Body of pancreas (tissue), 4 donors: Measurements from ENCODE around the gene MAP2K5.

Source experiments
- POLR2A ChIP-seq, 3 donors: fragments of 450-650 bp; IDR thresholded peaks; one replicate each; pipeline ENCODE4 v1.6.1; 2016; ENCODE audit warnings: antibody characterized with exemption in 3 of 3, mild to moderate bottlenecking in 2 of 3
- TF ChIP-seq, protein P1 (sequence below), 7 experiments: fragments of 450-650 bp in 4 of 7; fragments of 200-600 bp in 3 of 7; sonication (generic) in 3 of 7; IDR thresholded peaks; one replicate each; pipeline ENCODE4 v1.5.1; 2016 to 2019; ENCODE audit warnings: antibody characterized with exemption in 7 of 7

DNA sequence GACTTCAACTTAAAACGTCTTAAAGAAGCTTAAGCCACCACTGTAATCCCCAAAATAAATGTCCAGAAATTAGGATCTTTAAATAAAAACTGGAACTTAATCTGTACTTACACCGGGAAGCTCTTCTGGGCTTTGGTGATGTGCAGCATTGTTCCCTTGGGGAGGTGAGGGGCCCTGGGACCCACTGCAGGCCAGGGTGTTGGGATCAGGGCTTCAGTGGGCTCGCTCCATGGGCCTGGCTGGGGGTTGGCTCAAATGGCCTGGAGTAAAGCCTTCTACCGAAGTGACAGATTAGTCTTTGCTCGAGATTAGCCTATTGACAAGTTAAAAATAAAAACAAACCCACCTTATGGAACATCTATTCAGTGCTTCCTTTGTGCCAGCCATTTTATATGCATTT lies 303.5 kb downstream of the MAP2K5 start:
- TF ChIP-seq, protein P1, sequence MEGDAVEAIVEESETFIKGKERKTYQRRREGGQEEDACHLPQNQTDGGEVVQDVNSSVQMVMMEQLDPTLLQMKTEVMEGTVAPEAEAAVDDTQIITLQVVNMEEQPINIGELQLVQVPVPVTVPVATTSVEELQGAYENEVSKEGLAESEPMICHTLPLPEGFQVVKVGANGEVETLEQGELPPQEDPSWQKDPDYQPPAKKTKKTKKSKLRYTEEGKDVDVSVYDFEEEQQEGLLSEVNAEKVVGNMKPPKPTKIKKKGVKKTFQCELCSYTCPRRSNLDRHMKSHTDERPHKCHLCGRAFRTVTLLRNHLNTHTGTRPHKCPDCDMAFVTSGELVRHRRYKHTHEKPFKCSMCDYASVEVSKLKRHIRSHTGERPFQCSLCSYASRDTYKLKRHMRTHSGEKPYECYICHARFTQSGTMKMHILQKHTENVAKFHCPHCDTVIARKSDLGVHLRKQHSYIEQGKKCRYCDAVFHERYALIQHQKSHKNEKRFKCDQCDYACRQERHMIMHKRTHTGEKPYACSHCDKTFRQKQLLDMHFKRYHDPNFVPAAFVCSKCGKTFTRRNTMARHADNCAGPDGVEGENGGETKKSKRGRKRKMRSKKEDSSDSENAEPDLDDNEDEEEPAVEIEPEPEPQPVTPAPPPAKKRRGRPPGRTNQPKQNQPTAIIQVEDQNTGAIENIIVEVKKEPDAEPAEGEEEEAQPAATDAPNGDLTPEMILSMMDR (IDR thresholded peaks at IDR 0.05), result no peak
- no peak for TF ChIP-seq POLR2A (IDR thresholded peaks at IDR 0.05)
